SK-N-SH treated with all-trans-retinoic acid at 6 μM for 48 hours (cell line): ENCODE results near the gene TOPBP1.

ENCODE experiments used
- ATAC-seq: fragments of 200-7000 bp; cut with Tn5 transposase; 3 replicates; pipeline ENCODE4 v1.9.1; 2020; ENCODE audit warnings: mild to moderate bottlenecking, moderate library complexity
- ARNTL ChIP-seq: fragments of 450-650 bp; formaldehyde crosslinking; IDR thresholded peaks from 2 replicates; pipeline ENCODE4 v1.5.0; 2020; ENCODE audit warnings: low read depth, mild to moderate bottlenecking, moderate library complexity, borderline replicate concordance
- BACH2 ChIP-seq: fragments of 250-450 bp; sonication (Bioruptor Pico); IDR thresholded peaks from 2 replicates; pipeline ENCODE4 v1.9.0; 2021; ENCODE audit warnings: mild to moderate bottlenecking, borderline replicate concordance
- CREB5 ChIP-seq: fragments of 250-450 bp; sonication (Bioruptor Pico); IDR thresholded peaks from 2 replicates; pipeline ENCODE4 v1.5.1; 2020; ENCODE audit warnings: low read depth, mild to moderate bottlenecking, moderate library complexity
- ESRRG ChIP-seq: fragments of 250-450 bp; sonication (Bioruptor Pico); IDR thresholded peaks from 2 replicates; pipeline ENCODE4 v1.6.1; 2021; ENCODE audit warnings: mild to moderate bottlenecking
- GLIS3 ChIP-seq: fragments of 250-450 bp; sonication (Bioruptor Pico); IDR thresholded peaks from 2 replicates; pipeline ENCODE4 v1.5.0; 2020; ENCODE audit warnings: mild to moderate bottlenecking, moderate library complexity
- ISL1 ChIP-seq: fragments of 250-450 bp; sonication (Bioruptor Pico); IDR thresholded peaks from 2 replicates; pipeline ENCODE4 v2.1.2; 2022; ENCODE audit warnings: mild to moderate bottlenecking, moderate library complexity
- OSR1 ChIP-seq: fragments of 250-450 bp; sonication (Bioruptor Pico); IDR thresholded peaks from 2 replicates; pipeline ENCODE4 v1.8.0; 2022; ENCODE audit warnings: moderate library complexity, mild to moderate bottlenecking, inconsistent platforms
- POU6F1 ChIP-seq: fragments of 250-450 bp; sonication (Bioruptor Pico); IDR thresholded peaks from 2 replicates; pipeline ENCODE4 v1.8.0; 2021; ENCODE audit warnings: low read depth, mild to moderate bottlenecking, moderate library complexity, borderline replicate concordance
- PPARA ChIP-seq: fragments of 250-450 bp; sonication (Bioruptor Pico); IDR thresholded peaks from 2 replicates; pipeline ENCODE4 v1.5.0; 2020; ENCODE audit warnings: mild to moderate bottlenecking, borderline replicate concordance
- TCF4 ChIP-seq: fragments of 250-450 bp; sonication (Bioruptor Pico); IDR thresholded peaks from 2 replicates; pipeline ENCODE4 v1.8.0; 2021; ENCODE audit warnings: mild to moderate bottlenecking, moderate library complexity, borderline replicate concordance
- TOX ChIP-seq: fragments of 250-450 bp; sonication (Bioruptor Pico); IDR thresholded peaks from 2 replicates; pipeline ENCODE4 v1.8.0; 2021; ENCODE audit warnings: mild to moderate bottlenecking, moderate library complexity, borderline replicate concordance
- TSHZ2 ChIP-seq: fragments of 250-450 bp; sonication (Bioruptor Pico); IDR thresholded peaks from 2 replicates; pipeline ENCODE4 v1.5.0; 2020; ENCODE audit warnings: mild to moderate bottlenecking, moderate library complexity
- ZC3H10 ChIP-seq: fragments of 250-450 bp; sonication (Bioruptor Pico); IDR thresholded peaks from 2 replicates; pipeline ENCODE4 v1.5.1; 2021; ENCODE audit warnings: mild to moderate bottlenecking, moderate library complexity
- ZFP3 ChIP-seq: fragments of 250-450 bp; sonication (Bioruptor Pico); IDR thresholded peaks from 2 replicates; pipeline ENCODE4 v1.5.0; 2020; ENCODE audit warnings: mild to moderate bottlenecking, moderate library complexity
- ZNF565 ChIP-seq: fragments of 450-650 bp; formaldehyde crosslinking; conservative IDR thresholded peaks from 2 replicates; pipeline ENCODE4 v1.5.0; 2020; ENCODE audit warnings: low read depth, mild to moderate bottlenecking, moderate library complexity
- ZNF70 ChIP-seq: fragments of 450-650 bp; formaldehyde crosslinking; IDR thresholded peaks from 2 replicates; pipeline ENCODE4 v1.5.0; 2020; ENCODE audit warnings: mild to moderate bottlenecking, moderate library complexity
- ZNF8 ChIP-seq: fragments of 450-650 bp; formaldehyde crosslinking; IDR thresholded peaks from 2 replicates; pipeline ENCODE4 v1.5.0; 2020; ENCODE audit warnings: mild to moderate bottlenecking, moderate library complexity

TOPBP1 gene

GRCh38 chr3:133643611-133644010 lies 18.1 kb downstream of the TOPBP1 start:
- no peak for TF ChIP-seq ZNF70 (CRISPR knock-in tag)
- no peak for TF ChIP-seq BACH2 (CRISPR knock-in tag)
- no peak for TF ChIP-seq POU6F1
- TF ChIP-seq GLIS3 (CRISPR knock-in tag) = no peak
- TF ChIP-seq ZC3H10 (CRISPR knock-in tag) = no peak
- TF ChIP-seq OSR1 (CRISPR knock-in tag) = no peak
- no peak for TF ChIP-seq ESRRG (CRISPR knock-in tag)
- TF ChIP-seq ZNF565 (CRISPR knock-in tag) = no peak
- no peak for TF ChIP-seq CREB5
- no peak for TF ChIP-seq ARNTL (CRISPR knock-in tag)
- TF ChIP-seq PPARA (CRISPR knock-in tag) = no peak
- TF ChIP-seq ZNF8 (CRISPR knock-in tag) = no peak
- TF ChIP-seq TOX (CRISPR knock-in tag) = no peak
- 0 out of 3 replicates have a peak, but pooled peaks have one; percentile 25 for ATAC-seq

- TF ChIP-seq ZNF70 (CRISPR knock-in tag) (no peak), TSHZ2 (CRISPR knock-in tag) (no peak), ZNF565 (CRISPR knock-in tag) (no peak), TCF4 (CRISPR knock-in tag) (no peak), GLIS3 (CRISPR knock-in tag) (no peak), ZC3H10 (CRISPR knock-in tag) (no peak), BACH2 (CRISPR knock-in tag) (no peak), CREB5 (no peak)
- TF ChIP-seq, all 23 proteins: peak for 0
- ATAC-seq = no peak
Measured at GRCh38 chr3:133641254-133641653, 20.5 kb downstream of the TOPBP1 start.

GRCh38 chr3:133633439-133633838 lies 28.3 kb downstream of the TOPBP1 start:
- no peak for TF ChIP-seq TSHZ2 (CRISPR knock-in tag)
- no peak for TF ChIP-seq ARNTL (CRISPR knock-in tag)
- TF ChIP-seq ISL1 (CRISPR knock-in tag) = no peak
- no peak for TF ChIP-seq ZNF70 (CRISPR knock-in tag)
- no peak for TF ChIP-seq ZNF8 (CRISPR knock-in tag)
- no peak for TF ChIP-seq CREB5
- TF ChIP-seq ZFP3 (CRISPR knock-in tag) = no peak
- no peak for TF ChIP-seq ZNF565 (CRISPR knock-in tag)
- no peak for ATAC-seq
